ENCODE measurements around the gene ACTL7B. TPM values are rescaled to one million over a fixed set of nuclear protein-coding genes. Genes with fewer than 3 reads are reported as not detected.

The ACTL7B gene
- total RNA-seq (not detected in 2 replicates), polyA plus RNA-seq (0.07 and 0.19 TPM in 2 replicates), polyA minus RNA-seq (not detected in 2 replicates)
- total RNA-seq (2013), result 0.05 TPM

GRCh38 chr9:108855888-108856287, at the start of gene ACTL7B:
TSS of gene ACTL7B (minus strand) at chr9:108855986. CDS start at chr9:108855930, 56 bp downstream.
- Histone ChIP-seq H3K36me3 (replicated peaks in 1 of 2; ENCODE audit: control extremely low read depth in 1 of 2, control insufficient read depth in 1 of 2, extremely low read depth in 1 of 2, insufficient read depth in 2 of 2, low read length in 1 of 2) (no peaks in the 10 kb centered on the region), H3K9me3 (ENCODE audit: control extremely low read depth in 1 of 3, control insufficient read depth in 2 of 3, insufficient read depth in 1 of 3, low read length in 2 of 3) (no peaks in the 10 kb centered on the region), H2AFZ (ENCODE audit: insufficient read depth, low read depth, low read length, poor library complexity, severe bottlenecking) (no peak within 1 kb of the TSS), H3K4me2 (replicated peaks; ENCODE audit: low read depth, low read length, poor library complexity, severe bottlenecking) (no peak within 1 kb of the TSS), H3K4me1 (ENCODE audit: control insufficient read depth in 2 of 2, insufficient read depth in 2 of 2, low read length in 2 of 2) (no peaks in the 10 kb centered on the region), H3K27me3 (replicated peaks in 1 of 4; ENCODE audit: control extremely low read depth in 1 of 4, control insufficient read depth in 3 of 4, insufficient read depth in 4 of 4, low read length in 3 of 4) (no peaks in the 10 kb centered on the region), H3K4me3 (ENCODE audit: control extremely low read depth in 1 of 5, extremely low read depth in 1 of 5, insufficient read depth in 1 of 5, low read depth in 2 of 5, low read length in 4 of 5) (no peak within 1 kb of the TSS), H3K27ac (ENCODE audit: low read length in 2 of 2) (no peak within 1 kb of the TSS), H3K79me2 (ENCODE audit: control insufficient read depth, insufficient read depth, low read length) (no peaks in the 10 kb centered on the region), H4K20me1 (ENCODE audit: control insufficient read depth, insufficient read depth, low read length, poor library complexity, severe bottlenecking) (no peaks in the 10 kb centered on the region), H3K9ac (ENCODE audit: low read length) (no peak within 1 kb of the TSS)
- TF ChIP-seq EZH2 (IDR thresholded peaks at IDR 0.05; ENCODE audit: borderline replicate concordance, insufficient read depth, low read depth, low read length, poor library complexity, severe bottlenecking), result no peak
- TF ChIP-seq CTCF (IDR thresholded peaks at IDR 0.05), result no peak
- H3K4me3 Mint-ChIP-seq, result no peak within 1 kb of the TSS
- H3K27me3 Mint-ChIP-seq, result peaks cover 6% of the 10 kb centered on the region
- DNase-seq (no peak), ATAC-seq (ENCODE audit: low read depth) (no peak)
- CTCF ChIA-PET, result no interaction called here
- H3K9me3 Mint-ChIP-seq (ENCODE audit: insufficient read depth), result no peaks in the 10 kb centered on the region
- H3K4me1 Mint-ChIP-seq, result no peaks in the 10 kb centered on the region
- no peak within 1 kb of the TSS for H3K27ac Mint-ChIP-seq
- intact Hi-C loops (cut with micrococcal nuclease), result no loop called here
- POLR2A ChIA-PET, result interaction anchor here (0.6 kb wide), 1 partner anchor 266 kb away, joined by 6 read pairs; no protein-coding TSS in a partner anchor
- 88% methylated on average over 7 of the region's 7 CpGs for WGBS (ENCODE audit: insufficient coverage)

GRCh38 chr9:108905494-108905893, 49.7 kb upstream of the ACTL7B start:
- H3K4me1 Mint-ChIP-seq, result no peaks in the 10 kb centered on the region
- Histone ChIP-seq H3K9me3 (ENCODE audit: control extremely low read depth in 1 of 3, control insufficient read depth in 2 of 3, insufficient read depth in 1 of 3, low read length in 2 of 3) (no peaks in the 10 kb centered on the region), H3K79me2 (ENCODE audit: control insufficient read depth, insufficient read depth, low read length) (no peaks in the 10 kb centered on the region), H2AFZ (ENCODE audit: insufficient read depth, low read depth, low read length, poor library complexity, severe bottlenecking) (no peak overlapping the region), H3K27ac (ENCODE audit: low read length in 2 of 2) (no peak overlapping the region), H3K4me1 (ENCODE audit: control insufficient read depth in 2 of 2, insufficient read depth in 2 of 2, low read length in 2 of 2) (no peaks in the 10 kb centered on the region), H4K20me1 (ENCODE audit: control insufficient read depth, insufficient read depth, low read length, poor library complexity, severe bottlenecking) (no peaks in the 10 kb centered on the region), H3K36me3 (replicated peaks in 1 of 2; ENCODE audit: control extremely low read depth in 1 of 2, control insufficient read depth in 1 of 2, extremely low read depth in 1 of 2, insufficient read depth in 2 of 2, low read length in 1 of 2) (peaks cover 4 to 87% of the 10 kb centered on the region in 2 experiments), H3K9ac (ENCODE audit: low read length) (no peak overlapping the region), H3K4me2 (replicated peaks; ENCODE audit: low read depth, low read length, poor library complexity, severe bottlenecking) (no peak overlapping the region), H3K27me3 (replicated peaks in 1 of 4; ENCODE audit: control extremely low read depth in 1 of 4, control insufficient read depth in 3 of 4, insufficient read depth in 4 of 4, low read length in 3 of 4) (no peaks in the 10 kb centered on the region), H3K4me3 (ENCODE audit: control extremely low read depth in 1 of 5, extremely low read depth in 1 of 5, insufficient read depth in 1 of 5, low read depth in 2 of 5, low read length in 4 of 5) (no peak overlapping the region)
- no peak for DNase-seq
- no peak overlapping the region for H3K4me3 Mint-ChIP-seq
- ATAC-seq (ENCODE audit: low read depth), result no peak
- intact Hi-C loops (cut with micrococcal nuclease), result no loop called here
- CTCF ChIA-PET, result no interaction called here
- TF ChIP-seq EZH2 (IDR thresholded peaks at IDR 0.05; ENCODE audit: borderline replicate concordance, insufficient read depth, low read depth, low read length, poor library complexity, severe bottlenecking) (no peak), CTCF (IDR thresholded peaks at IDR 0.05) (no peak)
- no CpG with 5 or more reads among the region's 2 CpGs for WGBS (ENCODE audit: insufficient coverage)
- H3K27me3 Mint-ChIP-seq, result no peaks in the 10 kb centered on the region
- POLR2A ChIA-PET, result no interaction called here
- no peak overlapping the region for H3K27ac Mint-ChIP-seq
- H3K9me3 Mint-ChIP-seq (ENCODE audit: insufficient read depth), result no peaks in the 10 kb centered on the region

Data from B cell (primary cell).